Lower leg skin (tissue), 3 donors: ENCODE results near the gene CACNA1S.

Experiments used
- CTCF ChIP-seq, 3 donors: fragments of 450-650 bp; IDR thresholded peaks; one replicate each; pipeline ENCODE4 v1.5.1; 2016; ENCODE audit warnings: antibody characterized with exemption in 3 of 3, mild to moderate bottlenecking in 3 of 3, moderate library complexity in 2 of 3
- POLR2A ChIP-seq, 2 donors: fragments of 450-650 bp; IDR thresholded peaks; one replicate each; pipeline ENCODE4 v1.6.1; 2016 to 2017; ENCODE audit warnings: antibody characterized with exemption in 2 of 2, mild to moderate bottlenecking in 1 of 2, moderate library complexity in 1 of 2

GRCh38 chr1:201113451-201114244 is 1.4 kb upstream of the CACNA1S start:
- TF ChIP-seq CTCF (IDR thresholded peaks at IDR 0.05) (no peak), POLR2A (IDR thresholded peaks at IDR 0.05) (no peak)
